H1 (cell line): Measurements from ENCODE around the gene RCAN2. TPM values are rescaled to one million over a fixed set of nuclear protein-coding genes. Genes with fewer than 3 reads are reported as not detected.

Source experiments
- CTCF ChIA-PET: fragments of 300-600 bp; sonication (Branson Sonifier 250); formaldehyde crosslinking; loops from one replicate; lab custom pipeline; 2021; ENCODE audit not compliant: partially characterized antibody; lab: Charles Lee
- POLR2A ChIA-PET: fragments of 300-600 bp; sonication (Branson Sonifier 250); formaldehyde crosslinking; loops from one replicate; lab custom pipeline; 2021; ENCODE audit warnings: inconsistent platforms; ENCODE audit not compliant: partially characterized antibody; lab: Charles Lee
- DNase-seq, 2 experiments: peaks; one replicate each; pipeline versions ENCODE4 v3.0.0 to v3.0.0-alpha.2; 2010 to 2022; ENCODE audit warnings: low spot score in 2 of 2, low read depth in 1 of 2, mixed read lengths in 1 of 2
- FAIRE-seq: peaks from 2 replicates; lab custom pipeline; 2011; peaks lifted over from hg19 to GRCh38; lab: Jason Lieb, UNC
- H2AFZ ChIP-seq: 2 replicates; pipeline ENCODE4 v1.8.1; 2012; ENCODE audit warnings: low read length, inconsistent platforms
- H2AK5ac ChIP-seq: 2 replicates; pipeline ENCODE4 v1.6.1; 2013; ENCODE audit warnings: low read depth, low read length
- H2BK120ac ChIP-seq: replicated peaks from 2 replicates; pipeline ENCODE3; 2013; ENCODE audit warnings: low read depth, low read length, inconsistent platforms
- H2BK12ac ChIP-seq: 2 replicates; pipeline ENCODE4 v1.6.1; 2013; ENCODE audit warnings: low read depth, low read length
- H2BK15ac ChIP-seq: 2 replicates; pipeline ENCODE4 v1.6.1; 2013; ENCODE audit warnings: low read length
- H2BK20ac ChIP-seq: 2 replicates; pipeline ENCODE4 v1.6.1; 2013; ENCODE audit warnings: low read length
- H2BK5ac ChIP-seq: 2 replicates; pipeline ENCODE4 v1.6.1; 2013; ENCODE audit warnings: low read depth, low read length
- H3K14ac ChIP-seq: 2 replicates; pipeline ENCODE4 v1.6.1; 2013; ENCODE audit warnings: inconsistent platforms; ENCODE audit not compliant: insufficient read length
- H3K18ac ChIP-seq: 2 replicates; pipeline ENCODE4 v1.6.1; 2013; ENCODE audit warnings: low read length; ENCODE audit errors: extremely low read depth
- H3K23ac ChIP-seq: 2 replicates; pipeline ENCODE4 v1.6.1; 2013; ENCODE audit warnings: inconsistent platforms; ENCODE audit not compliant: insufficient read length
- H3K23me2 ChIP-seq: 2 replicates; pipeline ENCODE4 v1.6.1; 2013; ENCODE audit warnings: low read depth, low read length
- H3K27ac ChIP-seq: 2 replicates; pipeline ENCODE4 v1.6.1; 2011; ENCODE audit warnings: low read depth, low read length, inconsistent platforms
- H3K27me3 ChIP-seq, 4 experiments: replicated peaks in 1 of 4; 1 replicate in 1 of 4; 2 replicates in 3 of 4; pipeline versions ENCODE4 v1.6.1 to v1.8.1; 2011 to 2013; ENCODE audit warnings: low read length in 3 of 4, mild to moderate bottlenecking in 3 of 4, inconsistent platforms in 2 of 4, mixed read lengths in 2 of 4, moderate library complexity in 1 of 4; ENCODE audit not compliant: control insufficient read depth in 3 of 4, insufficient read depth in 3 of 4; ENCODE audit errors: extremely low read depth in 1 of 4
- H3K36me3 ChIP-seq, 4 experiments: 2 replicates each; pipeline versions ENCODE4 v1.6.1 to v1.8.1; 2011 to 2013; ENCODE audit warnings: mild to moderate bottlenecking in 4 of 4, low read length in 3 of 4, moderate library complexity in 2 of 4, control low read depth in 1 of 4, inconsistent platforms in 1 of 4; ENCODE audit not compliant: insufficient read depth in 4 of 4, control insufficient read depth in 2 of 4
- H3K4ac ChIP-seq: replicated peaks from 2 replicates; pipeline ENCODE3; 2013; ENCODE audit warnings: low read length, low read depth, mixed read lengths, inconsistent platforms; ENCODE audit not compliant: insufficient read length
- H3K4me1 ChIP-seq, 4 experiments: replicated peaks in 1 of 4; 1 replicate in 1 of 4; 2 replicates in 3 of 4; pipeline versions ENCODE4 v1.6.1 to v1.8.1; 2011 to 2013; ENCODE audit warnings: low read length in 3 of 4, inconsistent platforms in 2 of 4, mixed read lengths in 1 of 4; ENCODE audit not compliant: insufficient read depth in 4 of 4, control insufficient read depth in 3 of 4
- H3K4me2 ChIP-seq, 2 experiments: 2 replicates each; pipeline versions ENCODE4 v1.6.1 to v1.8.1; 2011 to 2013; ENCODE audit warnings: low read depth in 2 of 2, low read length in 2 of 2, control low read depth in 1 of 2, inconsistent platforms in 1 of 2, mild to moderate bottlenecking in 1 of 2; ENCODE audit not compliant: insufficient read depth in 1 of 2
- H3K4me3 ChIP-seq, 4 experiments: fragments of 200-600, 300-600 bp in 1 of 4; sonication (generic), shearing (Covaris generic), sonication (Bioruptor Twin) in 1 of 4; 2 replicates each; pipeline versions ENCODE4 v1.5.1 to v1.8.1; 2011 to 2016; ENCODE audit warnings: low read length in 4 of 4, low read depth in 3 of 4, control low read depth in 2 of 4, inconsistent platforms in 2 of 4, mild to moderate bottlenecking in 2 of 4, mixed read lengths in 1 of 4, moderate library complexity in 1 of 4; ENCODE audit not compliant: insufficient read depth in 2 of 4; ENCODE audit errors: extremely low read depth in 1 of 4
- H3K56ac ChIP-seq: replicated peaks from 2 replicates; pipeline ENCODE3; 2013; ENCODE audit warnings: low read depth, mild to moderate bottlenecking, mixed read lengths, low read length, inconsistent platforms; ENCODE audit not compliant: insufficient read length
- H3K79me1 ChIP-seq: 2 replicates; pipeline ENCODE4 v1.6.1; 2013; ENCODE audit warnings: low read depth, low read length, control low read depth
- H3K79me2 ChIP-seq, 2 experiments: 2 replicates each; pipeline versions ENCODE4 v1.6.1 to v1.8.1; 2012 to 2013; ENCODE audit warnings: low read length in 2 of 2, mild to moderate bottlenecking in 2 of 2, inconsistent platforms in 1 of 2; ENCODE audit not compliant: insufficient read depth in 2 of 2, control insufficient read depth in 1 of 2
- H3K9ac ChIP-seq, 4 experiments: replicated peaks in 1 of 4; 1 replicate in 1 of 4; 2 replicates in 3 of 4; pipeline versions ENCODE4 v1.6.1 to v1.8.1; 2011 to 2013; ENCODE audit warnings: low read depth in 3 of 4, low read length in 3 of 4, control low read depth in 2 of 4, mild to moderate bottlenecking in 2 of 4, moderate library complexity in 2 of 4, inconsistent platforms in 1 of 4; ENCODE audit errors: extremely low read depth in 1 of 4
- H3K9me3 ChIP-seq, 2 experiments: 2 replicates each; pipeline versions ENCODE4 v1.6.1 to v1.8.1; 2012 to 2013; ENCODE audit warnings: mild to moderate bottlenecking in 2 of 2, moderate library complexity in 2 of 2, control low read depth in 1 of 2, inconsistent platforms in 1 of 2, low read depth in 1 of 2, low read length in 1 of 2, mixed read lengths in 1 of 2; ENCODE audit not compliant: insufficient read depth in 2 of 2
- H4K20me1 ChIP-seq, 2 experiments: replicated peaks in 1 of 2; 2 replicates each; pipeline versions ENCODE3 to v1.8.1; 2011 to 2013; ENCODE audit warnings: inconsistent platforms in 2 of 2, low read length in 2 of 2, mild to moderate bottlenecking in 1 of 2; ENCODE audit not compliant: insufficient read depth in 2 of 2, control insufficient read depth in 1 of 2
- H4K5ac ChIP-seq: 2 replicates; pipeline ENCODE4 v1.6.1; 2013; ENCODE audit warnings: low read length, low read depth, mixed read lengths, inconsistent platforms; ENCODE audit not compliant: insufficient read length
- H4K8ac ChIP-seq: 2 replicates; pipeline ENCODE4 v1.8.0; 2013; ENCODE audit warnings: mild to moderate bottlenecking, moderate library complexity, low read length, inconsistent platforms; ENCODE audit not compliant: insufficient read depth; ENCODE audit errors: extremely low read depth
- H4K91ac ChIP-seq: replicated peaks from 2 replicates; pipeline ENCODE3; 2013; ENCODE audit warnings: low read length, mixed read lengths, inconsistent platforms; ENCODE audit not compliant: insufficient read length
- ASH2L ChIP-seq: fragments of 200-600, 300-600 bp; sonication (generic); IDR thresholded peaks from one replicate; pipeline ENCODE4 v1.7.1; 2017; ENCODE audit warnings: low read length
- BACH1 ChIP-seq: IDR thresholded peaks from 2 replicates; pipeline ENCODE4 v1.6.1; 2012; ENCODE audit warnings: low read length, improper control_type of control experiment
- CHD2 ChIP-seq: IDR thresholded peaks from 2 replicates; pipeline ENCODE4 v1.6.1; 2012; ENCODE audit warnings: low read length, improper control_type of control experiment
- CREB1 ChIP-seq: IDR thresholded peaks from 2 replicates; pipeline ENCODE4 v1.6.1; 2012; ENCODE audit warnings: inconsistent platforms
- JUND ChIP-seq: IDR thresholded peaks from 2 replicates; pipeline ENCODE4 v1.6.1; 2011; ENCODE audit warnings: mild to moderate bottlenecking, improper control_type of control experiment, low read length
- NANOG ChIP-seq: IDR thresholded peaks from 2 replicates; pipeline ENCODE4 v1.6.1; 2011; ENCODE audit warnings: low read length, low read depth, mild to moderate bottlenecking, inconsistent platforms; ENCODE audit not compliant: insufficient read depth, poor library complexity, severe bottlenecking
- RAD21 ChIP-seq, 2 experiments: IDR thresholded peaks in 1 of 2; conservative IDR thresholded peaks in 1 of 2; 2 replicates each; pipeline ENCODE4 v1.6.1; 2011; ENCODE audit warnings: low read depth in 2 of 2, low read length in 2 of 2, improper control_type of control experiment in 1 of 2, inconsistent platforms in 1 of 2, mild to moderate bottlenecking in 1 of 2, moderate library complexity in 1 of 2
- WGBS, 2 experiments: shearing (Covaris generic) in 1 of 2; methylation state at CpG; one replicate each; pipeline versions ENCODE4 v1.1.6 to v1.1.7; 2013 to 2015; ENCODE audit warnings: low lambda C conversion rate in 2 of 2, mixed read lengths in 2 of 2, inconsistent platforms in 1 of 2, low coverage in 1 of 2, missing lambda C conversion rate in 1 of 2; ENCODE audit not compliant: insufficient replicate concordance in 2 of 2, insufficient coverage in 1 of 2, insufficient read length in 1 of 2; ENCODE audit errors: extremely low coverage in 1 of 2, missing lambda C conversion rate in 1 of 2; 5-methylcytosine and 5-hydroxymethylcytosine counted together
- polyA plus RNA-seq, 7 experiments: library from polyadenylated mRNA; depleted of rRNA in 3 of 7; stranded (reverse) in 5 of 7; unstranded in 2 of 7; fragments of >200 nt in 5 of 7; fragments of 200-250 nt in 2 of 7; gene quantifications; 1 replicate in 5 of 7; 2 replicates in 1 of 7; 4 replicates in 1 of 7; pipeline versions ENCODE4 v1.2.1 to v1.2.3, GENCODE V29; 2011 to 2013; ENCODE audit warnings: missing spikeins in 2 of 7, mixed read lengths in 2 of 7
- total RNA-seq: library from RNA; stranded (reverse); fragmentation: NEBNext Ultra II Directional; extraction: Animal tissue kit (Norgen Biotek cat#: 25700); gene quantifications from 2 replicates; pipeline ENCODE4 v1.2.1, GENCODE V29; 2021

Gene RCAN2
- total and polyA plus RNA-seq, 2 of the 8 experiments (the other 6 are each of a cell fraction or from before 2014, with no cell fraction given), result 5.0 to 8.5 TPM

DNA sequence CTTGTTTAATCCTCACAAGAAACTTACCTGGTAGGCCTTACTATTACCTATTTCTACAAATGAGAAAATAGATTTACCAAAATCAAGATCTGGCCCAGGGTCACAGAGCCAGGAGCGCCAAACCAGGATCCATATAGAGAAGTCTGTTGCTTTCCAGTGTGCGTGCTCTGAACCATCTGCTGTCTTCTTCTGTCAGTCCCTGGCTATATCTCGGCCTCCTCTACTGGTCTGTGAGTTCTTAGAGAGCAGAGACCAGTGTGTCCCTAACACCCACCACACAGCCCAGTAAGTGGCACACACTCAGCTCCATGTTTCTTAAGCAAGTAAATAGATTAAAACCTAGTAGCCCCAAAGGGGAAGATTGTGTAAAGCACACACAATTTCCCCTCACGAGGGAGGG lies 301.5 kb downstream of the RCAN2 start:
- H2BK15ac ChIP-seq, result no peak overlapping the region
- no peak overlapping the region for H3K4me3 ChIP-seq
- H3K79me1 ChIP-seq, result no peaks in the 10 kb centered on the region
- no peak overlapping the region for H4K91ac ChIP-seq
- no peaks in the 10 kb centered on the region for H3K36me3 ChIP-seq
- no peaks in the 10 kb centered on the region; a peak in 1 of 7 replicates for H3K27me3 ChIP-seq
- H2AK5ac ChIP-seq, result no peak overlapping the region
- 87% methylated on average over 4 of the region's 4 CpGs; no CpG with 5 or more reads in 1 of the 2 experiments for WGBS, 2 experiments
- DNase-seq (no peak), FAIRE-seq (no peak)
- H3K18ac ChIP-seq, result no peak overlapping the region
- no peaks in the 10 kb centered on the region; the same call in 1 of the 2 replicates for H3K23me2 ChIP-seq
- no peak overlapping the region for H2BK5ac ChIP-seq
- H4K20me1 ChIP-seq, result no peaks in the 10 kb centered on the region
- no peak overlapping the region for H4K5ac ChIP-seq
- H3K4me2 ChIP-seq, result no peak overlapping the region
- TF ChIP-seq NANOG (no peak), JUND (no peak), ASH2L (no peak), RAD21 (IDR thresholded peaks at IDR 0.05 in 1 of 2, conservative IDR thresholded peaks at IDR 0.05 in 1 of 2; ENCODE audit: low read depth in 2 of 2, low read length in 2 of 2) (no peak), CREB1 (no peak), CHD2 (no peak), BACH1 (no peak)
- H3K56ac ChIP-seq, result no peak overlapping the region
- no peak overlapping the region for H3K4ac ChIP-seq
- no peaks in the 10 kb centered on the region for H3K9me3 ChIP-seq
- no peak overlapping the region for H2BK120ac ChIP-seq
- no peak overlapping the region for H2BK12ac ChIP-seq
- H3K23ac ChIP-seq, result no peak overlapping the region
- H4K8ac ChIP-seq, result no peak overlapping the region
- no peak overlapping the region for H3K9ac ChIP-seq
- H3K4me1 ChIP-seq, result no peaks in the 10 kb centered on the region
- no peak overlapping the region for H3K27ac ChIP-seq
- POLR2A ChIA-PET, result no interaction called here
- H3K79me2 ChIP-seq, result no peaks in the 10 kb centered on the region
- CTCF ChIA-PET, result no interaction called here
- H2AFZ ChIP-seq, result no peak overlapping the region
- H2BK20ac ChIP-seq, result no peak overlapping the region
- no peak overlapping the region for H3K14ac ChIP-seq
